H1 (cell line): Measurements from ENCODE around the gene SLC25A26. TPM values are rescaled to one million over a fixed set of nuclear protein-coding genes. Genes with fewer than 3 reads are reported as not detected.
A peak's percentile ranks its signal among the peaks of the same experiment; 100 is the strongest.

Experiments
- CTCF ChIA-PET: fragments of 300-600 bp; sonication (Branson Sonifier 250); formaldehyde crosslinking; loops from one replicate; lab custom pipeline; 2021; ENCODE audit not compliant: partially characterized antibody; lab: Charles Lee
- POLR2A ChIA-PET: fragments of 300-600 bp; sonication (Branson Sonifier 250); formaldehyde crosslinking; loops from one replicate; lab custom pipeline; 2021; ENCODE audit warnings: inconsistent platforms; ENCODE audit not compliant: partially characterized antibody; lab: Charles Lee
- DNase-seq, 2 experiments: peaks; one replicate each; pipeline versions ENCODE4 v3.0.0 to v3.0.0-alpha.2; 2010 to 2022; ENCODE audit warnings: low spot score in 2 of 2, low read depth in 1 of 2, mixed read lengths in 1 of 2
- FAIRE-seq: peaks from 2 replicates; lab custom pipeline; 2011; peaks lifted over from hg19 to GRCh38; lab: Jason Lieb, UNC
- H2AFZ ChIP-seq: 2 replicates; pipeline ENCODE4 v1.8.1; 2012; ENCODE audit warnings: low read length, inconsistent platforms
- H2AK5ac ChIP-seq: 2 replicates; pipeline ENCODE4 v1.6.1; 2013; ENCODE audit warnings: low read depth, low read length
- H2BK120ac ChIP-seq: replicated peaks from 2 replicates; pipeline ENCODE3; 2013; ENCODE audit warnings: low read depth, low read length, inconsistent platforms
- H2BK12ac ChIP-seq: 2 replicates; pipeline ENCODE4 v1.6.1; 2013; ENCODE audit warnings: low read depth, low read length
- H2BK15ac ChIP-seq: 2 replicates; pipeline ENCODE4 v1.6.1; 2013; ENCODE audit warnings: low read length
- H2BK20ac ChIP-seq: 2 replicates; pipeline ENCODE4 v1.6.1; 2013; ENCODE audit warnings: low read length
- H2BK5ac ChIP-seq: 2 replicates; pipeline ENCODE4 v1.6.1; 2013; ENCODE audit warnings: low read depth, low read length
- H3K14ac ChIP-seq: 2 replicates; pipeline ENCODE4 v1.6.1; 2013; ENCODE audit warnings: inconsistent platforms; ENCODE audit not compliant: insufficient read length
- H3K18ac ChIP-seq: 2 replicates; pipeline ENCODE4 v1.6.1; 2013; ENCODE audit warnings: low read length; ENCODE audit errors: extremely low read depth
- H3K23ac ChIP-seq: 2 replicates; pipeline ENCODE4 v1.6.1; 2013; ENCODE audit warnings: inconsistent platforms; ENCODE audit not compliant: insufficient read length
- H3K23me2 ChIP-seq: 2 replicates; pipeline ENCODE4 v1.6.1; 2013; ENCODE audit warnings: low read depth, low read length
- H3K27ac ChIP-seq: 2 replicates; pipeline ENCODE4 v1.6.1; 2011; ENCODE audit warnings: low read depth, low read length, inconsistent platforms
- H3K27me3 ChIP-seq, 4 experiments: replicated peaks in 1 of 4; 1 replicate in 1 of 4; 2 replicates in 3 of 4; pipeline versions ENCODE4 v1.6.1 to v1.8.1; 2011 to 2013; ENCODE audit warnings: low read length in 3 of 4, mild to moderate bottlenecking in 3 of 4, inconsistent platforms in 2 of 4, mixed read lengths in 2 of 4, moderate library complexity in 1 of 4; ENCODE audit not compliant: control insufficient read depth in 3 of 4, insufficient read depth in 3 of 4; ENCODE audit errors: extremely low read depth in 1 of 4
- H3K36me3 ChIP-seq, 4 experiments: 2 replicates each; pipeline versions ENCODE4 v1.6.1 to v1.8.1; 2011 to 2013; ENCODE audit warnings: mild to moderate bottlenecking in 4 of 4, low read length in 3 of 4, moderate library complexity in 2 of 4, control low read depth in 1 of 4, inconsistent platforms in 1 of 4; ENCODE audit not compliant: insufficient read depth in 4 of 4, control insufficient read depth in 2 of 4
- H3K4ac ChIP-seq: replicated peaks from 2 replicates; pipeline ENCODE3; 2013; ENCODE audit warnings: low read length, low read depth, mixed read lengths, inconsistent platforms; ENCODE audit not compliant: insufficient read length
- H3K4me1 ChIP-seq, 4 experiments: replicated peaks in 1 of 4; 1 replicate in 1 of 4; 2 replicates in 3 of 4; pipeline versions ENCODE4 v1.6.1 to v1.8.1; 2011 to 2013; ENCODE audit warnings: low read length in 3 of 4, inconsistent platforms in 2 of 4, mixed read lengths in 1 of 4; ENCODE audit not compliant: insufficient read depth in 4 of 4, control insufficient read depth in 3 of 4
- H3K4me2 ChIP-seq, 2 experiments: 2 replicates each; pipeline versions ENCODE4 v1.6.1 to v1.8.1; 2011 to 2013; ENCODE audit warnings: low read depth in 2 of 2, low read length in 2 of 2, control low read depth in 1 of 2, inconsistent platforms in 1 of 2, mild to moderate bottlenecking in 1 of 2; ENCODE audit not compliant: insufficient read depth in 1 of 2
- H3K4me3 ChIP-seq, 4 experiments: fragments of 200-600, 300-600 bp in 1 of 4; sonication (generic), shearing (Covaris generic), sonication (Bioruptor Twin) in 1 of 4; 2 replicates each; pipeline versions ENCODE4 v1.5.1 to v1.8.1; 2011 to 2016; ENCODE audit warnings: low read length in 4 of 4, low read depth in 3 of 4, control low read depth in 2 of 4, inconsistent platforms in 2 of 4, mild to moderate bottlenecking in 2 of 4, mixed read lengths in 1 of 4, moderate library complexity in 1 of 4; ENCODE audit not compliant: insufficient read depth in 2 of 4; ENCODE audit errors: extremely low read depth in 1 of 4
- H3K56ac ChIP-seq: replicated peaks from 2 replicates; pipeline ENCODE3; 2013; ENCODE audit warnings: low read depth, mild to moderate bottlenecking, mixed read lengths, low read length, inconsistent platforms; ENCODE audit not compliant: insufficient read length
- H3K79me1 ChIP-seq: 2 replicates; pipeline ENCODE4 v1.6.1; 2013; ENCODE audit warnings: low read depth, low read length, control low read depth
- H3K79me2 ChIP-seq, 2 experiments: 2 replicates each; pipeline versions ENCODE4 v1.6.1 to v1.8.1; 2012 to 2013; ENCODE audit warnings: low read length in 2 of 2, mild to moderate bottlenecking in 2 of 2, inconsistent platforms in 1 of 2; ENCODE audit not compliant: insufficient read depth in 2 of 2, control insufficient read depth in 1 of 2
- H3K9ac ChIP-seq, 4 experiments: replicated peaks in 1 of 4; 1 replicate in 1 of 4; 2 replicates in 3 of 4; pipeline versions ENCODE4 v1.6.1 to v1.8.1; 2011 to 2013; ENCODE audit warnings: low read depth in 3 of 4, low read length in 3 of 4, control low read depth in 2 of 4, mild to moderate bottlenecking in 2 of 4, moderate library complexity in 2 of 4, inconsistent platforms in 1 of 4; ENCODE audit errors: extremely low read depth in 1 of 4
- H3K9me3 ChIP-seq, 2 experiments: 2 replicates each; pipeline versions ENCODE4 v1.6.1 to v1.8.1; 2012 to 2013; ENCODE audit warnings: mild to moderate bottlenecking in 2 of 2, moderate library complexity in 2 of 2, control low read depth in 1 of 2, inconsistent platforms in 1 of 2, low read depth in 1 of 2, low read length in 1 of 2, mixed read lengths in 1 of 2; ENCODE audit not compliant: insufficient read depth in 2 of 2
- H4K20me1 ChIP-seq, 2 experiments: replicated peaks in 1 of 2; 2 replicates each; pipeline versions ENCODE3 to v1.8.1; 2011 to 2013; ENCODE audit warnings: inconsistent platforms in 2 of 2, low read length in 2 of 2, mild to moderate bottlenecking in 1 of 2; ENCODE audit not compliant: insufficient read depth in 2 of 2, control insufficient read depth in 1 of 2
- H4K5ac ChIP-seq: 2 replicates; pipeline ENCODE4 v1.6.1; 2013; ENCODE audit warnings: low read length, low read depth, mixed read lengths, inconsistent platforms; ENCODE audit not compliant: insufficient read length
- H4K8ac ChIP-seq: 2 replicates; pipeline ENCODE4 v1.8.0; 2013; ENCODE audit warnings: mild to moderate bottlenecking, moderate library complexity, low read length, inconsistent platforms; ENCODE audit not compliant: insufficient read depth; ENCODE audit errors: extremely low read depth
- H4K91ac ChIP-seq: replicated peaks from 2 replicates; pipeline ENCODE3; 2013; ENCODE audit warnings: low read length, mixed read lengths, inconsistent platforms; ENCODE audit not compliant: insufficient read length
- ASH2L ChIP-seq: fragments of 200-600, 300-600 bp; sonication (generic); IDR thresholded peaks from one replicate; pipeline ENCODE4 v1.7.1; 2017; ENCODE audit warnings: low read length
- BACH1 ChIP-seq: IDR thresholded peaks from 2 replicates; pipeline ENCODE4 v1.6.1; 2012; ENCODE audit warnings: low read length, improper control_type of control experiment
- CBX8 ChIP-seq: fragments of 300-800, 300-1000 bp; sonication (generic); IDR thresholded peaks from 2 replicates; pipeline ENCODE4 v1.7.1; 2016; ENCODE audit warnings: low read depth, low read length, borderline replicate concordance
- EGR1 ChIP-seq: IDR thresholded peaks from 2 replicates; pipeline ENCODE4 v1.6.1; 2011; ENCODE audit warnings: low read depth, low read length, borderline replicate concordance
- EZH2 ChIP-seq: fragments of 200-600 bp; sonication (generic); IDR thresholded peaks from 2 replicates; pipeline ENCODE4 v1.7.1; 2012; ENCODE audit warnings: low read depth, mild to moderate bottlenecking, moderate library complexity, low read length, inconsistent platforms; ENCODE audit not compliant: severe bottlenecking
- HDAC2 ChIP-seq, 2 experiments: fragments of 300-600 bp in 1 of 2; sonication (generic) in 1 of 2; IDR thresholded peaks; 2 replicates each; pipeline ENCODE4 v1.6.1; 2011 to 2012; ENCODE audit warnings: low read depth in 2 of 2, low read length in 2 of 2, mild to moderate bottlenecking in 2 of 2, moderate library complexity in 2 of 2, borderline replicate concordance in 1 of 2, inconsistent platforms in 1 of 2
- POU5F1 ChIP-seq: IDR thresholded peaks from 2 replicates; pipeline ENCODE4 v1.6.1; 2011; ENCODE audit warnings: low read depth, mild to moderate bottlenecking, low read length, moderate library complexity
- RNF2 ChIP-seq: fragments of 200-900, 300-1000 bp; sonication (generic); IDR thresholded peaks from 2 replicates; pipeline ENCODE4 v1.7.1; 2016; ENCODE audit warnings: borderline replicate concordance, low read depth, mild to moderate bottlenecking, antibody characterized with exemption, low read length; ENCODE audit not compliant: poor library complexity, severe bottlenecking; ENCODE audit errors: missing control alignments
- SAP30 ChIP-seq: fragments of 300-600 bp; sonication (generic); IDR thresholded peaks from 2 replicates; pipeline ENCODE4 v1.7.1; 2012; ENCODE audit warnings: low read length, moderate library complexity, mild to moderate bottlenecking, inconsistent platforms; ENCODE audit not compliant: insufficient read depth, insufficient replicate concordance
- SIX5 ChIP-seq: IDR thresholded peaks from 2 replicates; pipeline ENCODE4 v1.6.1; 2011; ENCODE audit warnings: mild to moderate bottlenecking, low read depth, low read length
- SP1 ChIP-seq: IDR thresholded peaks from 2 replicates; pipeline ENCODE4 v1.6.1; 2011; ENCODE audit warnings: low read depth, low read length
- TAF7 ChIP-seq: optimal IDR thresholded peaks from 2 replicates; pipeline ENCODE3; 2011; ENCODE audit warnings: low read depth, mild to moderate bottlenecking, inconsistent platforms, low read length, moderate library complexity, borderline replicate concordance
- YY1 ChIP-seq: IDR thresholded peaks from 2 replicates; pipeline ENCODE4 v1.6.1; 2011; ENCODE audit warnings: low read depth, mild to moderate bottlenecking, low read length
- ZNF274 ChIP-seq: IDR thresholded peaks from 2 replicates; pipeline ENCODE4 v1.7.0; 2012; ENCODE audit warnings: low read length, borderline replicate concordance; ENCODE audit errors: extremely low read depth
- WGBS, 2 experiments: shearing (Covaris generic) in 1 of 2; methylation state at CpG; one replicate each; pipeline versions ENCODE4 v1.1.6 to v1.1.7; 2013 to 2015; ENCODE audit warnings: low lambda C conversion rate in 2 of 2, mixed read lengths in 2 of 2, inconsistent platforms in 1 of 2, low coverage in 1 of 2, missing lambda C conversion rate in 1 of 2; ENCODE audit not compliant: insufficient replicate concordance in 2 of 2, insufficient coverage in 1 of 2, insufficient read length in 1 of 2; ENCODE audit errors: extremely low coverage in 1 of 2, missing lambda C conversion rate in 1 of 2; 5-methylcytosine and 5-hydroxymethylcytosine counted together
- polyA plus RNA-seq, 7 experiments: library from polyadenylated mRNA; depleted of rRNA in 3 of 7; stranded (reverse) in 5 of 7; unstranded in 2 of 7; fragments of >200 nt in 5 of 7; fragments of 200-250 nt in 2 of 7; gene quantifications; 1 replicate in 5 of 7; 2 replicates in 1 of 7; 4 replicates in 1 of 7; pipeline versions ENCODE4 v1.2.1 to v1.2.3, GENCODE V29; 2011 to 2013; ENCODE audit warnings: missing spikeins in 2 of 7, mixed read lengths in 2 of 7
- total RNA-seq: library from RNA; stranded (reverse); fragmentation: NEBNext Ultra II Directional; extraction: Animal tissue kit (Norgen Biotek cat#: 25700); gene quantifications from 2 replicates; pipeline ENCODE4 v1.2.1, GENCODE V29; 2021

SLC25A26 gene
- total and polyA plus RNA-seq, 2 of the 8 experiments (the other 6 are each of a cell fraction or from before 2014, with no cell fraction given), result 30.0 to 37.0 TPM

- Histone ChIP-seq H3K4me1 (peaks cover 3 to 11% (median 5%) of the 10 kb centered on the region in 4 experiments; a peak in 5 of 7 replicates), H4K20me1 (no peaks in the 10 kb centered on the region), H3K27ac (no peak overlapping the region), H3K23ac (no peak overlapping the region), H3K56ac (no peak overlapping the region), H3K79me1 (no peaks in the 10 kb centered on the region), H2BK5ac (no peak overlapping the region), H3K9me3 (no peaks in the 10 kb centered on the region), H3K14ac (no peak overlapping the region), H2AK5ac (no peak overlapping the region), H3K36me3 (no peaks in the 10 kb centered on the region; a peak in 1 of 8 replicates), H3K18ac (no peak overlapping the region), H3K23me2 (no peaks in the 10 kb centered on the region), H2BK20ac (no peak overlapping the region), H3K9ac (no peak overlapping the region), H2BK15ac (no peak overlapping the region), H4K91ac (no peak overlapping the region), H3K27me3 (no peaks in the 10 kb centered on the region), H4K8ac (no peak overlapping the region), H3K79me2 (no peaks in the 10 kb centered on the region), H2BK120ac (no peak overlapping the region), H3K4me2 (no peak overlapping the region), H2BK12ac (no peak overlapping the region), H2AFZ (no peak overlapping the region), H3K4ac (no peak overlapping the region), H3K4me3 (no peak overlapping the region), H4K5ac (no peak overlapping the region)
- CTCF ChIA-PET, result interaction anchor here (1.7 kb wide), 1 partner anchor 111 kb away, joined by 6 read pairs; no protein-coding TSS in a partner anchor
- DNase-seq (no peak), FAIRE-seq (peak; percentile 80)
- POLR2A ChIA-PET, result no interaction called here
- WGBS, 2 experiments, result 86% methylated on average over 5 of the region's 5 CpGs; no CpG with 5 or more reads in 1 of the 2 experiments
- TF ChIP-seq TAF7 (no peak), EGR1 (no peak), SAP30 (no peak), EZH2 (no peak), YY1 (no peak), RNF2 (no peak), SIX5 (no peak), POU5F1 (no peak), BACH1 (no peak), ZNF274 (no peak), SP1 (no peak), HDAC2 (IDR thresholded peaks at IDR 0.05; ENCODE audit: borderline replicate concordance in 1 of 2, low read depth in 2 of 2, low read length in 2 of 2) (no peak), ASH2L (no peak), CBX8 (no peak)
Observed at GRCh38 chr3:66365080-66365479, 144.3 kb downstream of the SLC25A26 start.
